22Rv1 (cell line): ENCODE data around the gene CSTB.

ENCODE experiments used
- CTCF ChIP-seq: fragments of 450-650 bp; IDR thresholded peaks from 2 replicates; pipeline ENCODE4 v1.5.1; 2017; ENCODE audit warnings: mild to moderate bottlenecking
- ZFX ChIP-seq: fragments of 450-650 bp; IDR thresholded peaks from 2 replicates; pipeline ENCODE4 v1.6.1; 2017; ENCODE audit warnings: antibody characterized with exemption, borderline replicate concordance

GRCh38 chr21:43737158-43737950 is 38.8 kb downstream of the CSTB start:
- TF ChIP-seq CTCF: no peak
- no peak for TF ChIP-seq ZFX
